A204.1 (cell line): ENCODE measurements around the gene ADI1.
"Not testable (repeated sequence)": the region's sequence is repeated elsewhere in the genome, so short reads cannot be mapped to it uniquely, and the experiment has no call there.

ENCODE experiments used
- FAIRE-seq: peaks from 2 replicates; lab custom pipeline; 2012; peaks lifted over from hg19 to GRCh38; lab: Jason Lieb, UNC

The ADI1 gene

DNA sequence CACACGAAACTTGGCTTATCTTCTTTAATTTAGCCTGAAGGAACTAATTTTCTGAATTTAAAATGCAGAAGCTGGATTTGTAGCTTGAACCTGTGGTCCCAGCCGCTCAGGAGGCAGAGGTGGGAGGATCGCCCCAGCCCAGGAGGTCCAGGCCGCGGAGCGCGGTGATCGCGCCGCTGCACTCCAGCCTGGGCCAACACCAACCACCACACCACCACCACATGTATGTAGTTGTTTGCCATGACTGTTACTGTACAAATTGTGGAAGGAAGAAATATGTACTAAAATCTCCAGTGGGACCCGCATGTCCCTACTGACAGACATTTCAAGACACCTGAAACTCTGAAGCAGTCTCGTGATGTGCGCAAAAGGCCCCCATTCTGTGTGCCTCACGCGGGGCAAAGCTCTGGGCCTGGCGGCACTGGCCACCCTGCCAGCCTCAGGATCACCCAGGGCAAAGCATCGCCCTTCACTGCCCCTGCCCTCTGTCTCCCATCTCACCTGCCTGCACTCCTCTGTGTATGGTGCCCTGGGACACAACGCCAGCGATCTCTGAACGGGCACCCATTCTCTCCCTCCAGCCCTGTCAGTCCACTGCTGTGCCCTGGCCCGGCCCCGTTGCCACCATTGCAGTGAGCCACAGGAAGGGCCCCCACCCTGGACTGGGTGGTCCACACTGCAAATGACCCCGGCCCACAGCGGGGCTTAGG is 10.1 kb upstream of the ADI1 start:
- FAIRE-seq = no peak

- no peak for FAIRE-seq
Measured at GRCh38 chr2:3527886-3528785, 8.8 kb upstream of the ADI1 start.

- FAIRE-seq = no peak
Measured at GRCh38 chr2:3526871-3527270, 7.5 kb upstream of the ADI1 start.

- no peak for FAIRE-seq
Measured at GRCh38 chr2:3523551-3524041, 4.3 kb upstream of the ADI1 start.

DNA sequence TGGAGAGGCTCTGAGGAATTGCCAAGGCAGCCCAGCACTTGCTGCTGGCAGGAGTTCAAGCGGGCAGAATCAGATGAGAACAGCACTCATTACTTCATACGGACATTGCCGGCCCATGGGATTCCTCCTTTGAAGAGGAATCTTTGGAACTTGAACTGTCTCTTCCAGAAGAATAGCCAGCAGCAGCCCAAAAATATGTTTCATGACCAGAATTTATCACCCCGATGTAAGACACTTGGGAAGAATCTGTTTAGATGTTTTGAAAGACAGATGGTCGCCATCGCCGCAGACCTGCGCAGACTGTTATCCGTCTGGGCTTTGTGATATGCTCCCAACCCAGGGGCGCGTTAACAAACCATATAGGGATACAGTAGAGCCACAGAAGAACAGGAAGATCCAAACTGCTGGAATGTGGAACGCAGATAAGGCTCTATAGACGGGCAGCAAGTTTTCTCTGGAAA is 3.7 kb upstream of the ADI1 start:
- FAIRE-seq = no peak

- no peak for FAIRE-seq
Measured at GRCh38 chr2:3520591-3520990, 1.3 kb upstream of the ADI1 start.

DNA sequence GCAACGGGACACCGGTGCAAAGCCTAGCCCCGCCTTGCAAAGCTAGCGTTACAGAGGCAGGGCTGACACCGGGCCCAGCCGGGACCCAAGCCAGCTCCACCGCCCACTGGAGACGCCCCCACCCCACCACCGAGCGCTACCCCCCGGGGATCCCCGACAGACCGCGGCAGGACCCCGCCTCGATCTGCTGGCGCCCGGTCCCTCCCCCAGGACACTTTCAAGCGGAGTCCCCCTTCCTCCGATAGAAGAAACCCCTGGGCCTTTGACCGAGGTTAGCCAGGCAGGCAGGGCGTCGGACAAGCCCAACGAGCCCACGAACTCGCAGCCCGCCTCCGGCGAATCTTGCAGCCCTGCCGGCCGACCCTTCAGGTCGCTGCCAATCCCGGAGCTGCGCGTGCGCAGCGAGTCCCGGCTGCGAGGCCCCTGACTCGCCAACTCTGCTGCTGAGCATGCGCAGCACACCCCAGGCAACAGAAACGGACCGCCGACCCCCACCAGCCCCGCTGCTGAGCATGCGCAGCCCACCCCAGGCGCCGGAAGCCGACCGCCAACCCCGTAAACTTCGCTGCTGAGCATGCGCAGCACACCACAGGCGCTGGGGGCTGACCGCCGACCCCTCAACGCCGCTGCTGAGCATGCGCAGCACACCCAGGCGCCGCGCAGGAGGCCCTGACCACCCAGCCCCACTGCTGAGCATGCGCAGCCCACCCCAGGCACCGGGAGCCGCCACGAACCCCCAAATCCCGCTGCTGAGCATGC is 656 bp downstream of the ADI1 start:
- FAIRE-seq = no peak

- no peak for FAIRE-seq
Measured at GRCh38 chr2:3517948-3518495, 1.3 kb downstream of the ADI1 start.

- no peak for FAIRE-seq
Measured at GRCh38 chr2:3516831-3517230, 2.5 kb downstream of the ADI1 start.

GRCh38 chr2:3515438-3515837 is 3.9 kb downstream of the ADI1 start:
- not testable (repeated sequence) for FAIRE-seq

DNA sequence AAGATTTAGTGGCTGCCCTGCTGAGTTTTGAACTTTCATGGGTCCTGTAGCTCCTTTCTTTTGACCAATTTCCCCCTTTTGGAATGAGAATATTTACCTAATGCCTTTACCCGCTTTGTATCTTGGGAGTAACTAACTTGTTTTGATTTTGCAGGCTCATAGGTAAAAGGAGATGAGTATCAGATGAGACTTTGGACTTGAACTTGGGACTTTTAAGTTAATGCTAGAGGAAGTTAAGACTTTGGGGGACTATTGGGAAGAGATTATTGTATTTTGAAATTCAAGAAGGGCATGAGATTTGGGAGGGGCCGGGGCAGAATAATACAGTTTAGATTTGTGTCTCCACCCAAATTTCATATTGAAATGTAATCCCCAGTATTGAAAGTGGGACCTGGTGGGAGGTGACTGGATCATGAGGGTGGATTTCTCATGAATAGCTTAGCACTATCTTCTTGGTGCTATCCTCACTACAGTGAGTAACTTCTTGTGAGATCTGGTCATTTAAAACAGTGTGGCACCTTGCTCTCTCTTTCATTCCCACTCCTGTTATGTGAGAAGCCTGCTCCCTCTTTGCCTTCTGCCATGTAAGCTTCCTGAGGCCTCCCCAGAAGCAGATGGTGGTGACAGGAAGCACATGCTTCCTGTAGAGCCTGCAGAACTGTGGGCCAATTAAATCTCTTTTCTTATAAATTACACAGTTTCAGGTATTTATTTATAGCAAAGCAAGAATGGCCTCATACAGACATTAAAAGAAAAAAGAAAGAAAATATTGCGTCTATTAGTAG is 6.1 kb downstream of the ADI1 start:
- no peak for FAIRE-seq

DNA sequence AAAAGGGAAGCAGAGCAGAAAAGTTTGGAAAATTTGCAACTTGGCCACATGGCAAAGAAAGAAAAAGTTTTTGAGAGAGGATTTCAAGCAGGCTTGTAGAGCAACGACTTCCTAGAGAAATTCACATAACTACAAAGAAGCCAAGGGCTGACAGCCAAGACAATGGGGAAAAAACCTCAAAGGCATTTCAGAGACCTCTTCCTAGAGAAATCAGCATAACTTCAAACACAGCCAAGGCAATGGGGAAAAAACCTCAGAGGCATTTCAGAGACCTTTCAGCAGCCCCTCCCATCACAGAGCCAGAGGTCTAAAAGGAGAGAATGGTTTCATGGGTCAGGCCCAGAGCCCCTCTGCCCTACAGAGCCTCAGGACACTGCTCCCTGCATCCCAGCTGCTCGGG is 7.2 kb downstream of the ADI1 start:
- FAIRE-seq = no peak

GRCh38 chr2:3505771-3506170 is 13.6 kb downstream of the ADI1 start:
- FAIRE-seq = no peak

- no peak for FAIRE-seq
Measured at GRCh38 chr2:3504741-3505140, 14.6 kb downstream of the ADI1 start.

DNA sequence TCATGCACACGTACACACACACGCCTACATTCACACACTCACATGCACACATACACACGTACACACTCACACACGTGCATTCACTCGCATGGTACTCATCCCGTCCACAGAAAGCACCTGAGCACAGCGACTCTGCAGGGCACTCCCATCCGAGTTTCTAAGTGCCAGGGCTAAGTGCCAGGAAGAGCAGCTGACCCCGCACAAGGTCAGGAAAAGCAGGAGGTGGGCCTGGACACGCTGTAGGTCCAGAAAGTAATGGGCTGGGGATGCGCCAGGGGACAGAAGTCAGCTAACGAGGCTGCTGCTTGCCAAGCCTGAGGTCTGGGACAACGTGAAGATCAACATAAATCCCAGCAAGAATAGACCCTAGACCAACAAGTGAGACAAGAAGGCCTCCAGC is 15.8 kb downstream of the ADI1 start:
- FAIRE-seq = no peak

DNA sequence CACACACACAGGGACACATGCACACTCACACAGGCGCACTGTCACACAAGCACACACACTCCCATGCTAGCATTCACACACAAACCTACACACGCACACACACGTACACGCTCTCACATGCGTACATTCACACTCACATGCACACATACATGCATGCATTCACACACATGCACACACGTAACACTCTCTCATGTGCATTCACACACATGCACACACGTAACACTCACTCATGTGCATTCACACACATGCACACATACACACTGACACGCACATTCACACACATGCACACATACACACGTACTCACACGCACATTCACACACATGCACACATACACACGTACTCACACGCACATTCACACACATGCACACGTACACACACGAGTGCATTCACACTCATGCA is 16.3 kb downstream of the ADI1 start:
- FAIRE-seq = no peak

DNA sequence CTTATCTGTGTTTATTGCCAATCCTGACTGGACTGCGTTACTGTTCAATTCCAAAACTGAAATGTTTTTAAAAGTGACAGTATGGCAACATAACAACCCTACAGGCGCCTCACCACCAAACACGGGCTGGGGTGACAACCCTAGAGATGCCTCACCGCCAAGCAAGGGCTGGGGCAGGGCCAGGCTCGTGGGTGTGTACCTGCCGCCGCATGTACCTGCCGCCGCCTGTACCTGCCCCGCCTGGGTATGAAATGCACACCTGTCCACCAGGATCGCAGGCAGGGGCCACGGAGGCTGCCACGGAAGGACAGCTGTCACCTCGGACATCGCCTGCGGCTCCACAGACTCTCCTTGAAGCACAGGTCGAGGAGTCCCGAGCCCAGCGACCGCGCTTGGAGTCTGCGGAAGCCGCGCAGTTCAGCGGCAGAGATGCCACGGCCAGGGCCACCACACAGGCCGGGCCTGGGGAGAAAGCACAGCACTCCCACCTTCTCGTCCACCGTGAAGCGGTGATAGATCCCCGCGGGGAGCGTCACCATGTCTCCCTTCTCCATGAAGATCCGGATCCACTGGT is 18.9 kb downstream of the ADI1 start:
- no peak for FAIRE-seq

- FAIRE-seq = no peak
Measured at GRCh38 chr2:3498783-3499394, 20.4 kb downstream of the ADI1 start.

DNA sequence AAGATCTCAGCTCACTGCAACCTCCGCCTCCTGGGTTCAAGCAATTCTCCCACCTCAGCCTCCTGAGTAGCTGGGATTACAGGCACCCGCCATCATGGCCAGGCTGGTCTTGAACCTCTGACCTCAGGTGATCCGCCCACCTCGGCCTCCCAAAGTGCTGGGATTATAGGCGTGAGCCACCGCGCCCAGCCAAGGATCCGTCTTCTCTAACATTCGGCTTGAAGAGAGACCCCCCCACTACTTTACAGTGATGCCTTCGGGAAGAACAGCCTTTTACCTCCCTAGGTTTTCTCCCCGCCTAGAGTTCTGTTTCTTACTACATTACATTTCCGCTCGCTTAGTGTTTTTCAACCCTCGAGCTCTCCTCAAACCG is 22.6 kb downstream of the ADI1 start:
- not testable (repeated sequence) for FAIRE-seq

DNA sequence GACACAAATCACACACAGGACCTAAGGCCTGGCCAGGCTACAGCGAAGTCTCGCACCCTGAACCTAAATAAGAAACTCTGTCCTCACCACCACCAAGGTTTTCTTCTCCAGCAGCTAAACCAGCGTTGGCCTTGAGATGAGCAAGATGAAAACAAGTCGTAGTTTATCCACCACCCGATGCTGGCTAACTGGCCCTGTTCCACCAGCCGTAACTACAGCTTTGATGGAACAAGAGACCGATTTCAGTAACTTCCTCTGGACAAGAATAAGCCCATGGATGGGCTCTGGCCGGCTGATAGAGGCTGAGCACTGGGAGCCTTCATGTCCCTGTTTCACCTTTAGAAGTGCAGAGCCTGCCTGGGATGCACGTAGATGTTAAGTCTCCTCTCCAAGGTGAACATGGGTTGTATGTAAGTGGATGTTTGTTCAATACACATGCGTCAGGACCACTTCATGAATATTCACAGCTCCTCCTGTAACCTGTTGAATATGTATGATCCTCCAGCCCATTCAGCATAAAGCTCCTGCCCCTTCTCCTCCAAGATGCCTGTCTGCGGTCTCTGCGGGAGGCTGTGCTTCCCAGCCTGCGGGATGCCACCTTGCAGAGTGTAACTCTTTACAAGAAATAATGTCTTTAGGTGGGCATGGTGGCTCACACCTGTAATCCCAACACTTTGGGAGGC is 24.2 kb downstream of the ADI1 start:
- FAIRE-seq = no peak
